ENCODE data around the gene LRP10.
"Not testable (repeated sequence)": the region's sequence is repeated elsewhere in the genome, so short reads cannot be mapped to it uniquely, and the experiment has no call there.

LRP10 gene, protein sequence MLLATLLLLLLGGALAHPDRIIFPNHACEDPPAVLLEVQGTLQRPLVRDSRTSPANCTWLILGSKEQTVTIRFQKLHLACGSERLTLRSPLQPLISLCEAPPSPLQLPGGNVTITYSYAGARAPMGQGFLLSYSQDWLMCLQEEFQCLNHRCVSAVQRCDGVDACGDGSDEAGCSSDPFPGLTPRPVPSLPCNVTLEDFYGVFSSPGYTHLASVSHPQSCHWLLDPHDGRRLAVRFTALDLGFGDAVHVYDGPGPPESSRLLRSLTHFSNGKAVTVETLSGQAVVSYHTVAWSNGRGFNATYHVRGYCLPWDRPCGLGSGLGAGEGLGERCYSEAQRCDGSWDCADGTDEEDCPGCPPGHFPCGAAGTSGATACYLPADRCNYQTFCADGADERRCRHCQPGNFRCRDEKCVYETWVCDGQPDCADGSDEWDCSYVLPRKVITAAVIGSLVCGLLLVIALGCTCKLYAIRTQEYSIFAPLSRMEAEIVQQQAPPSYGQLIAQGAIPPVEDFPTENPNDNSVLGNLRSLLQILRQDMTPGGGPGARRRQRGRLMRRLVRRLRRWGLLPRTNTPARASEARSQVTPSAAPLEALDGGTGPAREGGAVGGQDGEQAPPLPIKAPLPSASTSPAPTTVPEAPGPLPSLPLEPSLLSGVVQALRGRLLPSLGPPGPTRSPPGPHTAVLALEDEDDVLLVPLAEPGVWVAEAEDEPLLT

DNA sequence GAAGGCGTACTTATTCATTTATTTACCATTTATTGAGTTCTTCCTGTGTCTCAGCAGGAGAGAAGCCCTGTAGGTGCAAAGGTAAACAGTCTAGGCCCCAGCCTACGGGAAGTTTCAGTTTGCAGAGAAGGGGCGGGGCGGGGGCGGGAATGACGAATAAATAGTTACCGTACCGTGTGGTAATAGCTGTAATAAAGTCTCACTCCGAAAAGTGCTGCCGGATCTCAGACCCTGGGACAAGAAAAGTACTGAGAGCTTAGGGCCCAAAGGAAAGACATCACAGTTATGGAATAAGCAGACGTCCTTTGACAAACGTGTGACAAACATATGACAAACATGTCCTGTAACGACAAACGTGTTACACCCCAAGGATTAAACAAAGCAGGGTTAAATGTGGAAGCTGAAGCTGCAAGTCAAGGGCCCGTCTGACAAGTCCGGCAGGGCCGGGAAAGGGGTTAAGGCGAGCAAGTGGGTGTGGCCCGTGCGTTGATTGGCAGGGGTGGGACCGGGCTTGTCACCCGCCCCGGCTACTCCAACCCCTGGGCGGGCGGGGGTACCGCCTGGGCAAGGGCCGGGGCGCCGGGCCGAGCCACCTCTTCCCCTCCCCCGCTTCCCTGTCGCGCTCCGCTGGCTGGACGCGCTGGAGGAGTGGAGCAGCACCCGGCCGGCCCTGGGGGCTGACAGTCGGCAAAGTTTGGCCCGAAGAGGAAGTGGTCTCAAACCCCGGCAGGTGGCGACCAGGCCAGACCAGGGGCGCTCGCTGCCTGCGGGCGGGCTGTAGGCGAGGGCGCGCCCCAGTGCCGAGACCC is at the start of gene LRP10:
TSS of gene LRP10 (plus strand) at position 517 of the 809 bp plus-strand sequence. CDS start 564 bp downstream, outside the sequence.
- peak; percentile 59 to 60 for DNase-seq (ENCODE audit: low read depth in 2 of 2)

DNA sequence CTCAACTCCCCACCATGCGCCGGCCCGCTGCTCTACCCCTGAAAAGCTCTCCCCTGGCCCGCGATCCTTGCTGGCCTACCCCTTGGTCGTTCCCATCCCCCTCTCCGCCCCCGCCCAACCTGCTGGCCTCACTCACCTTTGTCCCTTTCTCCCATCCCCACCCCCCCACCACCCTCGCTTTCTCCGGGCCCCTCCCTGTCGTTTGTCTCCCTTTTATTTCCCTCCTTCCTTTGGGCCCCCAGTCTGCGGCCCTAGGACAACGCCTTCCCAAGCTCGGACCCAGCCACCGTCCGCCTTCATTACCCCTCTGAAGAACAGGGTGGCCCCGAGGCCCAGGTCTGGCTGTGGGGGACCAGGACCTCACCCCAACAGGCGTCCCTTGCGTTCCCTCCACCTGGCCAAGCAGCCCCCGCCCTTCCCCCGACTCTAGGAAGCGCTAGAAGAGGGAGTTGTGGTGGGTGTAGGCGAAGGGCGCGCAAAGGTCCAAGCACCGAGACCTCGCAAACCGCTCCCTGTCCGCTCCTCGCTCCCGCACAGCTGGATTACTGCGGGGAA is 49.4 kb upstream of the LRP10 start:
- no peak for DNase-seq (ENCODE audit: low read depth in 2 of 2)

DNA sequence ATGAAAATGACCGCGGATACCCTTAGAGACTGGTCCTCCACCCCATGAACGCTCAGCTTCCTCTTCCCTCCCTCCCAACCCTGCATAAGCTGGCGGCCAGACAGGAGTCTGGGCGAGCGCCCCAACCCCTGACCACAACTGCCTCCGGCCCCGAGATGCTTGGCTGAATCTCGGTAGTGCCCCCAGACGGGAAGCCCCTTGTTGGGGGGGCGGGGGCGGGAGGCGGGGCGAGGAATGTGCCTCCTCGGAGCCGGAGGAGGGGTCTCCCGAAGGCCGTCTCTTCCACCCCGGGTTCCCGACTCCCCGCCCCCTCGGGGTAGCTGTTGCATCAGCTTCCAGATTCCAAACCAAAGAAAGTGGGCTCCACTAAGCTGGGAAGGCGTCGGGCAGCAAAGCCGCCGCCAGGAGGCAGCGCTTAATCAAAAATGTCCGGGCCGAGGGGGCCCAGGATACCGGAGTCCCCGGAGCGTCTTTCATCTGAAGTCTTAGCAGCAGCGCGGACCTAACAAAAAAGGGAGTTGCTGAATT is 48.9 kb upstream of the LRP10 start:
- peak; percentile 36 to 47 for DNase-seq (ENCODE audit: low read depth in 2 of 2)

DNA sequence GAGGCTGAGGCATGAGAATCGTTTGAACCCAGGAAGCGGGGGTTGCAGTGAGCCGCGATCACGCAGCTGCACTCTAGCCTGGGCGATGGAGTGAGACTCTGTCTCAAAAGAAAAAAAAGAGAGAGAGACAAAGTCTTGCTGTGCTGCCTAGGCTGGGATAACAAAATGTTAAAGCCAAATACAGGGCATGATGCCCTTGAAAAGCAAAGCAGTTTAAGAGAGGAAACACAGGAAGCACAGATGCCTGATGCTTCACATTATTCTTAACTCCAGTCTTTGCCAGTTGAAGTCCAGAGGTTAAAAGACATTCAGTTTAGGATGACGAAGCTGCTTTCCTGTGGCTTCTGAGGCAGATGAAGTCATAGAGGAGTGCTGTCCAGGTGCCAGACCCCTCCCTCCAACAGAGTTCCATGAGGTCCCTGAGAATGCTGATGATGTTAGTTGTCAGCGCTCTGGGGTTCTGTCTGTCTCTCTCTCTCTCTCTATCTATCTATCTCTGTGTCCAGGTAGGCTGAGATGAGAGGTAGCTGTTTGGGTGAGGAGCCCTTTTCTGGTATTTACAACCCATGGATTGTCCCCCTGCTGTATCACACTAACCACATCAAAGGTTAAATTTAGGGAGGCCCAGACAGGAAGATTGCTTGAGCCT is 46.7 kb upstream of the LRP10 start:
- DNase-seq (ENCODE audit: low read depth in 2 of 2) = no peak

DNA sequence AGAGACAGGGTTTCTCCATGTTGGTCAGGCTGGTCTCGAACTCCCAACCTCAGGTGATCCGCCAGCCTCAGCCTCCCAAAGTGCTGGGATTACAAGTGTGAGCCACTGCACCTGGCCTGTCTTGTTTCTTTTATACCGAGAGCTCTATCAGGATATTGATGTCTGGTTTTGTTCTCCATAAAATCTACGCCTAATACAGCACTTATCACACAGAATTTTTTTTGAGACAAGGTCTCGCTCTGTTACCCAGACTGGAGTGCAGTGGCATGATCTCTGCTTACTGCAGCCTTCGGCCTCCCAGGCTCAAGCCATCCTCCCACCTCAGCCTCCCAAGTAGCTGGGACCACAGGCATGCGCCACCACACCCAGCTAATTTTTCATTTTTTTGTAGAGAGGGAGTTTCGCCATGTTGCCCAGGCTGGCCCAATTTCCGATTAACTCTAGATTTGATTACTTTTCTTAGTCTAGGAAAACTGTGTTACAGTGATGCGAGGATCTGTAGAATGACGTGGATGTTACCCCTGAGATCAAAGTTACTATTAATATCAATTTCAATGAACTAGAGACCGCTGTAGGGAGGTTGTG is 42.4 kb upstream of the LRP10 start:
- DNase-seq (ENCODE audit: low read depth in 2 of 2) = not testable (repeated sequence)

DNA sequence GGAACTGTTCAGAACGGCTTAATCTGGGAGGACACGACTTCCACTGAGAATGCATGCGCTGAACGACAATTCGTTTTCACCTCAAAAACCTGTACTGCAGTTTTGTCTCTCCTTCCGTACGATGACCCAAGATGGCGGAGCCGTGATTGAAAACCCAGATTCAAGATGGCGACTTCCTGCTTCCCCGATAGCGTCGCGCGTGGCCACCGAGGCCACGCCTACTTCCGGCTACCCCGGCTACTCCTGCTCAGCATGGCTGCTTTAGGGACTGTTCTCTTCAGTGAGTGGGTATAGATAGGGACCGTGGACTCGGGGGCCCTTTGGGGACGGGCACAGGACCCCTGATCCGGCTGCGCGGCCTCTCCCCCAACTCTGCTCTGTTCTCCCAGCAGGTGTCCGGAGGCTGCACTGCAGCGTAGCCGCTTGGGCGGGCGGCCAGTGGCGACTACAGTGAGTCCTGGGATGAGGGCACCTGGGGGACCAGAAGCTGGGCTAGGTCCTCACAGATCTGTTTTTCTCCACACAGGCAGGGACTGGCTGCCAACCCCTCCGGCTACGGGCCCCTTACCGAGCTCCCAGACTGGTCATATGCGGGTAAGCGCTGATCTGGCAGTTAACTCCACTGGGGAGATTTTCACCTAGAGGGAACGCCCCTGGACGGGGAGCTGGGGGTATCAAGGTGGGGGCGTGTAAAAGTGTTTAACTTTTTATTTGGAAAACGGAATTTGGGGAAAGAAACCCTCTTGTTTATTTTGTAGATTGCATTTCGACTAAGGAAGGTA is 41.7 kb upstream of the LRP10 start, which contains the start of gene MRPL52:
TSS of gene MRPL52 (plus strand) at position 227 of the 782 bp plus-strand sequence. CDS start at position 253, 26 bp downstream.
- DNase-seq (ENCODE audit: low read depth in 2 of 2) = peak; percentile 79 to 84

DNA sequence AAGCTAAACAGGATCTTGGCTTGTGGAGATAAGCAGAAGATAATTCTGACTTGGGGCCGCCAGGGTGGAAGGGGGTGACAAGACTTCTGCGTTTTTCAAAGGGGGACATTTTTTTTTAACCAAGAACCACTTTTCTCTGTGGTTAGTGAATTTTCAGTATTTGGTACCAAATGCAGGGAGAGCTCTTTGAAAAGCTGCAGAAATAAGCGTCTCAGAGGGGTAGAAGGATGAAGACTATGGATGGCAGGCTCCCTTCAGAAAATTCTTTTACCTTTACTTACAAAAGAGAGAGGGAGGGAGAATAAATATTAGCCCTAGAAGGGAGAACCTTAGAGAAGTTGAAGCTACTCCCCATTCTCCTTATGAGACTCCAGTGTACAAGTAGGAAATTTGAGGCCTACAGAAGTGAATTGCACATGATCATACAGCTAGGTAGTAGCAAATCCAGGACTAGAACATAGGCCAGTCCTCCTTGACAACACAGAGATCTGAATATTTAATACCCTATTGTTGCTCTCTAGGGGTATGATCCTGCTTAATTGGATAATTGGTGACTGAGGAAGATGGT is 41.0 kb upstream of the LRP10 start:
- no peak for DNase-seq (ENCODE audit: low read depth in 2 of 2)

DNA sequence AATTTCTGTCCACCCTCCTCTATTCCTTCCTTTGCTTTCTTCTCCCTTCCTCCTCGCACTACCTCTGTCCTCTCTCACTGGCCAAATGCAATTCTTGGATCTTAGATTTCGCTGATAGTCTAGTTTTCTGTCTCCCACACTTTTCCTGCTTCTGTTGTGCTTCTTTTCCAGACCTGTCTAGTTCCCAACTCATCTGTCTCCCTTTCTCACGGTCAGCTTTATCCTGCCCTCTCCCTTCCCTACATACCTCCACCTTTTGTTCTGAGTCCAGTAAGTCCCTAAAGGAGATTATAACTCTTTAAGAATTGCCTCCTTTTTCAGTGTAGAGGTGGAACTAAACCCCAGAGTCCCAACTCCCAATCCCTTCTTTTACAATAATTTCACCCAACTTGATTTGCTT is 36.0 kb upstream of the LRP10 start:
- no peak for DNase-seq (ENCODE audit: low read depth in 2 of 2)

DNA sequence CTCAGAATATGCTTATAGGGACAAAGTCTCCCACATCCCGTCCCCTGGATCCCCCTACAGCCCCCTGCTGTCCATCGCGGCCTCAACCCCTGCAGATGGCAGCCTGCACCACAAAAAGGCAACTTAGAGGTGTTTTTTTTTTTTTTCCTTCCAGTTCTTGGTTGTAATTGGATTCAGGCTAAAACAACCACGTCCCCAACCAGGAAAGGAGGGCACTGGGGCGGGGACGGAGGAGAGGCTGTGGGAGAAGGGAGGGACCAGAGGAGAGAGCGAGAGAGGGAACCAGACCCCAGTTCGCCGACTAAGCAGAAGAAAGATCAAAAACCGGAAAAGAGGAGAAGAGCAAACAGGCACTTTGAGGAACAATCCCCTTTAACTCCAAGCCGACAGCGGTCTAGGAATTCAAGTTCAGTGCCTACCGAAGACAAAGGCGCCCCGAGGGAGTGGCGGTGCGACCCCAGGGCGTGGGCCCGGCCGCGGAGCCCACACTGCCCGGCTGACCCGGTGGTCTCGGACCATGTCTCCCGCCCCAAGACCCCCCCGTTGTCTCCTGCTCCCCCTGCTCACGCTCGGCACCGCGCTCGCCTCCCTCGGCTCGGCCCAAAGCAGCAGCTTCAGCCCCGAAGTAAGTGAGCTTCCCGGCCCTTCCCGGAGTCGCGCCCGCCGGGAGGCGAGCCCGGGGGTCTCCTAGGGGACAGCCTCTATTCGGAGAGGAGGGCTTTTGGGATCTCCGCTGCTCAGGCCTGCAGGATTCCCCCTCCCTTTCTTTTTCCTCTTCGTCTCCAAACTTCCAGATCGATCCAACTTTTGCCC is 35.0 kb upstream of the LRP10 start, which contains the start of gene MMP14:
TSS of gene MMP14 (plus strand) at position 285 of the 813 bp plus-strand sequence. CDS start at position 518, 233 bp downstream.
- DNase-seq (ENCODE audit: low read depth in 2 of 2) = no peak

DNA sequence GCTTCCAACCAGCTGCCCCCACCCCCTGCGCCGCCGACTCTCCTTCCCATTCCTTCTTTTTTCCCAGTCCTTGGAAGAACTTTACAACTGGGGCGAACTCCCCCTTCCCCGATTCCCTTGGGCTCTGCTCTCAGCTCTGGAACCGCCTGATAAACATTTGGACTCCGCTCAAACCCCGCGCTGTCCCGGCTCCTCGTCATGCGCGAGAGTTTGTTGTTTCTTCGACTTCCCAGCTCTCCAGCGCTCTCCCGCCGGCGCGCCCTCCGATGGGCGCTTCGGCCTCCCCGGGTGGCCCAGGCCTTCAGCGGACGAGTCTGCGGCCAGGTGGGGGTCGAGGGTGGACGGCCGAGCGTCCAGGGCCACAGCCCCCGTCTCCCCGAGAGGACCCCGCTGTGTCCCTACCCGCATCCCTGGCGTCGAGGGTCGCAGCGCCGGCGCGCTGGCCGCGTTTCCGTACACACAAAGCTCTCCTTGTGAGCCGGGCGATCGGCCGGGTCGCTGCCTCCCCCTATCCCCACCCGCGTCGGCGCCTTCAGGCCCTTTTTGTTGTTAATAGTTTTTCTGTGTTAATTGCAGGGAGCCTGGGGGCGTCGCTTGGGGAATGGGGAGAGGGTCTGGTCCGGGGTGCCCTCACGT is 34.3 kb upstream of the LRP10 start:
- DNase-seq (ENCODE audit: low read depth in 2 of 2) = no peak

DNA sequence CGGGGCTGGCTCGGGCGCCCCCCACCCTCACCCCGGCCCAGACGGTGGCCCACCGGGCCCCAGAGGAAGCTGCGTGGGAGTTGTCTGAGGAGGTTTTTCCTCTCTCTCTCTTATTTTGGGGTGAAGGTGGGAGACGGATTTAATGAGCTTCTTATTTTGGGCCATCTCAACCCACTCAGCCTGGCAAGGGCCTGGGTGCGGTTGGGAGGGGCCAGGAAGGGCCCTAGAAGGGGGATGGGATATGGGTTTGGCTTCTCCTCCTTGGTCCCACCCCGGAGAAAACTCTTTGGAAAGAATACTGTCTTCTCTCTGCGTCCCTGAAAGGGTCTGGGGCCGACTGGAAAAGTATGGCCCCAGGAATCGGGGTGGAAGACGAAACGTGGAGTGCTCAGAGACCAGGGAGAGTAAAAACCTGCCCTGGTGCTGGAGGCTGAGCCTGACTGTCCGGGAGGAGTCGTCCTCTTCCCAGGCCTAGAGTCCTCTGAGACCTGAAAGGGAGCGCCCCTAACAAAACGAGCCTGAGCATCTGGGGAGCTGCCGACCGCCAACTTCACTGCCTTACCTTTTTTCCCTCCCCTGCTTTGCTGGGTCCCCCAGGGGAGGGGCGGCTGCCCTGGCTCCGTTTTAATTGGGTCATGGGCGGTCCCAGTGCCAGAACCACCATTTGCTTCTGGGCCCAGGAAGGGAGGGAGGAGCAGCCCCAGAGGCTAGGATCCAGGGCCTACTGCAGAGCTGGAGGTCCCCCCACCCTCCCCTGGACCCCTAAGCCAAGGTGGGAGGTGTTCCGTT is 33.6 kb upstream of the LRP10 start:
- no peak for DNase-seq (ENCODE audit: low read depth in 2 of 2)

DNA sequence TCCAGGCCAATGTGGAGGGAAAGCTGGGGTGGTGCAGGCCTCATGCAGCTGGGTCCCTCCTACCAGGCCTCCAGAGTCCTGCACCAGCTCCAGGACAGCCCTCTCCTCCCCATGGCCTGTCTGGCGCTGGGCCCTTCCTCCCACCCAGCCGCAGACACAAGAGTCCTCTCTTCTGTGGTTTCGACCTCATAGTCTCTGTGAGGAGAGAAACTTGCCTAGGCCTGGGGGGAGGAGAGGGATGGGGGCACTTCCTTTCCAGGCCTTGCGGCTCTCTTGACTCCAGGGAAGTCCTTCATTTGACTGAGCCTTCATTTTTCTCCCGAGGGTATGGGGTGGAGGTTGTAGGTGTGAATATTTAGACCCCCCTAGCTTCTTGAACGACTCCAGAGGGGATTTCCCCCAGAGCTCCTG is 32.9 kb upstream of the LRP10 start:
- DNase-seq (ENCODE audit: low read depth in 2 of 2) = no peak

DNA sequence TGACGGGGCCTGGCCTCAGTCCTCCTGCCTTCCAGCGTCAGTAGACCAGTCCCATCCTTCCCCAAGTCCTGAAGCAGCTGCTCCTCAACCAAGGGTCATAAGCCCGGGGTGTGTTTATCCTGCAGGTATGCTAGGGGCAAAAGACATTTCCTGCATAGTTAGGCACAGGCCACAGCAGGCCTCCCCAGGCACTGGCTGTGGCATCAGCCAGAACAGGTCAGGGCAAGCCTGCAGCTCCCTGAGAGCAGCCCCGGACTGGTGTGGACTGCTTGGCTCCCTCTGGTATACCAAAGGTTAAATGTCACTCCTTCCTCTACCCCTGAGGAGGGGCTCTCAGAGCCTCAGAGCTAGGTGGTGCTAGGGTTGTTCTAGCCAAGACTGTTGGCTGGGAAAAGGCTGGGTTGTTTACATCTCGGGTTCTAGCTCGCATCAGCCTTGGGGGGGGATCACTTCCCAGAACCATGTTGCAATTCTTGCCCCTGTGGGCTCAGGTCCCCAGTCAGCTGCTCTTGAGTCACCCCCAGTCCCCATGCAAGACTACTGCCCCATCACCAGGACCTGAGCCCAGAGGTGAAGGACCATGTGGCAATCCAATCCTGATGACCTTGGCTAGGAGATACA is 32.3 kb upstream of the LRP10 start:
- no peak for DNase-seq (ENCODE audit: low read depth in 2 of 2)

DNA sequence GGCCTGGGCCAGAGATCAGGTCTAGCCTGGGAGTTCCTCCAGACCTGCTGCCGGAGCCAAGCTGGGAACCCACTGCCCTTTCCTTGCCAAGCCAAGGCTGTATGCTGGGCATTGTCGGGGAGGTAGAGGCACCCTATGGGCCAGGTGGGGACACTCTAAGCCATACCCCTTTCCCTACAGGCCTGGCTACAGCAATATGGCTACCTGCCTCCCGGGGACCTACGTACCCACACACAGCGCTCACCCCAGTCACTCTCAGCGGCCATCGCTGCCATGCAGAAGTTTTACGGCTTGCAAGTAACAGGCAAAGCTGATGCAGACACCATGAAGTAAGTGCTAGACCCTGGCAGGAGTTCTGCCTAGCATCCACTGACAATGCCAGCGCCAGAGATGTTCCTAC is 30.2 kb upstream of the LRP10 start:
- DNase-seq (ENCODE audit: low read depth in 2 of 2) = no peak

DNA sequence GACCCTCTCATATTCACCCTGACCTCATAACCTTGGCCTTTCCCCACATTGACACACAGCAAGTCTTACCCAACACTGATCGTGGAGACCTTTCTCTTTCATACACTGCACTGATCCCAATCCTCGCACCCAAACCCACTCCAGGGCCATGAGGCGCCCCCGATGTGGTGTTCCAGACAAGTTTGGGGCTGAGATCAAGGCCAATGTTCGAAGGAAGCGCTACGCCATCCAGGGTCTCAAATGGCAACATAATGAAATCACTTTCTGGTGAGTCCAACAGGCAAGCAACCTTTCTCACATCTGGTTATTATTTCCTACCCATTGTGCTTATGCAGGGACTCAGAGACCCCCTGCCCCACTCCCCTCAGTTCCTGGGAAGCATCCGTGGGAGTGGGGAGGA is 29.8 kb upstream of the LRP10 start:
- DNase-seq (ENCODE audit: low read depth in 2 of 2) = no peak

DNA sequence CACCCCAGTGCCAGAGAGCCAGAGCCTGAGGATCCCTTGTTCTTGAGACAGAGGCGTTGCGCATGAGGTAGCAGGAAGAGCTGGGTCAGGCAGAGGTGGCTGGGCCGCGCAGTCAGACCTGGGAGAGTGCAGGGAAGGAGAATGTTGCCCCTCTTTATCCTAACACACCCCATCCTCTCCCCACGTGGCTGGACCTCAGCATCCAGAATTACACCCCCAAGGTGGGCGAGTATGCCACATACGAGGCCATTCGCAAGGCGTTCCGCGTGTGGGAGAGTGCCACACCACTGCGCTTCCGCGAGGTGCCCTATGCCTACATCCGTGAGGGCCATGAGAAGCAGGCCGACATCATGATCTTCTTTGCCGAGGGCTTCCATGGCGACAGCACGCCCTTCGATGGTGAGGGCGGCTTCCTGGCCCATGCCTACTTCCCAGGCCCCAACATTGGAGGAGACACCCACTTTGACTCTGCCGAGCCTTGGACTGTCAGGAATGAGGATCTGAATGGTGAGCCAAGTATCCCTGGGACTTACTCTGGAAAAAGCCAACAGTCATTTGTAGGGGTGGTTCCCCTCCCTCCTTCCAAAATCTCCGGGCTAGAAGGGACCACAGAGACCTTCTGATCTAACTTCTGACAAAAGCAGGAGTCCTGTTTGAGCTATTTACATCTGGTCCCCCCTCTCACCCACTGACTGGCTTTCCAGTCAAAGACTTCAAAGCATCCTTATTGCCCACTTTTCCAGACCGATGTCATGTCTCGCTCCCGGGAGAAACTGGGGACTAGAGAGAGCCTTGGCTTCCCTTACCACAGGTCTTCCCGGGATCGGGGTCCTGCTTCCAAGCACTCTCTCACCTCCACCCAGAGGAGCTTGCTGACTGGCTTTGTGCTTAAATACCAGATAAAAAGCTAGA is 29.1 kb upstream of the LRP10 start:
- no peak for DNase-seq (ENCODE audit: low read depth in 2 of 2)

Data from activated CD8-positive, alpha-beta memory T cell treated with anti-CD3 and anti-CD28 coated beads for 4 hours (primary cell).